Mesenchymal stem cell (in vitro differentiated cells and primary cell): ENCODE results near the gene SLC16A10.

ENCODE experiments used
- DNase-seq: peaks from one replicate; pipeline ENCODE4 v3.0.0-alpha.2; 2013
- H2AFZ ChIP-seq: one replicate; pipeline ENCODE4 v1.6.1; 2013; ENCODE audit warnings: low read depth, mild to moderate bottlenecking, control low read depth, inconsistent platforms, low read length, moderate library complexity
- H2AK5ac ChIP-seq: 2 replicates; pipeline ENCODE4 v1.6.1; 2013; ENCODE audit warnings: low read length, moderate library complexity, mild to moderate bottlenecking, inconsistent platforms; ENCODE audit not compliant: severe bottlenecking
- H2BK120ac ChIP-seq: one replicate; pipeline ENCODE4 v1.6.1; 2013; ENCODE audit warnings: low read depth, mild to moderate bottlenecking, inconsistent platforms, low read length, moderate library complexity
- H2BK12ac ChIP-seq, 2 experiments: one replicate each; pipeline ENCODE4 v1.6.1; 2013; ENCODE audit warnings: inconsistent platforms in 2 of 2, low read length in 2 of 2, mild to moderate bottlenecking in 2 of 2, moderate library complexity in 2 of 2, control low read depth in 1 of 2
- H2BK15ac ChIP-seq: one replicate; pipeline ENCODE4 v1.6.1; 2013; ENCODE audit warnings: mild to moderate bottlenecking, low read depth, inconsistent platforms; ENCODE audit not compliant: poor library complexity, severe bottlenecking
- H2BK5ac ChIP-seq: 2 replicates; pipeline ENCODE4 v1.6.1; 2013; ENCODE audit warnings: low read depth, mild to moderate bottlenecking, low read length, control low read depth, inconsistent platforms; ENCODE audit not compliant: poor library complexity, severe bottlenecking
- H3K14ac ChIP-seq, 2 experiments: one replicate each; pipeline ENCODE4 v1.6.1; 2013; ENCODE audit warnings: inconsistent platforms in 2 of 2, low read length in 2 of 2, control low read depth in 1 of 2, mild to moderate bottlenecking in 1 of 2, moderate library complexity in 1 of 2
- H3K18ac ChIP-seq, 2 experiments: one replicate each; pipeline ENCODE4 v1.6.1; 2013; ENCODE audit warnings: inconsistent platforms in 2 of 2, low read length in 2 of 2, control low read depth in 1 of 2, low read depth in 1 of 2, mild to moderate bottlenecking in 1 of 2
- H3K23ac ChIP-seq, 2 experiments: one replicate each; pipeline ENCODE4 v1.6.1; 2013; ENCODE audit warnings: inconsistent platforms in 2 of 2, low read length in 2 of 2, mild to moderate bottlenecking in 2 of 2, moderate library complexity in 2 of 2, control low read depth in 1 of 2
- H3K27ac ChIP-seq: 2 replicates; pipeline ENCODE4 v1.5.1; 2013; ENCODE audit warnings: mild to moderate bottlenecking, moderate library complexity, low read length, control low read depth, inconsistent platforms; ENCODE audit not compliant: poor library complexity, severe bottlenecking
- H3K27me3 ChIP-seq, 2 experiments: 2 replicates each; pipeline versions ENCODE4 v1.6.1 to v1.7.0; 2013; ENCODE audit warnings: low read length in 2 of 2, mild to moderate bottlenecking in 2 of 2, moderate library complexity in 2 of 2, control low read depth in 1 of 2, inconsistent platforms in 1 of 2; ENCODE audit not compliant: control insufficient read depth in 1 of 2, insufficient read depth in 1 of 2
- H3K36me3 ChIP-seq, 2 experiments: 2 replicates each; pipeline versions ENCODE4 v1.6.1 to v1.7.0; 2013; ENCODE audit warnings: low read length in 2 of 2, control low read depth in 1 of 2, inconsistent platforms in 1 of 2, low read depth in 1 of 2, mild to moderate bottlenecking in 1 of 2; ENCODE audit not compliant: insufficient read depth in 2 of 2, control insufficient read depth in 1 of 2
- H3K4ac ChIP-seq, 2 experiments: one replicate each; pipeline ENCODE4 v1.6.1; 2013; ENCODE audit warnings: inconsistent platforms in 2 of 2, low read length in 2 of 2, mild to moderate bottlenecking in 2 of 2, moderate library complexity in 2 of 2, control low read depth in 1 of 2, low read depth in 1 of 2
- H3K4me1 ChIP-seq: 2 replicates; pipeline ENCODE4 v1.6.1; 2013; ENCODE audit warnings: low read depth, low read length, control low read depth; ENCODE audit not compliant: control insufficient read depth, insufficient read depth
- H3K4me2 ChIP-seq: 2 replicates; pipeline ENCODE4 v1.6.1; 2013; ENCODE audit warnings: low read length, mild to moderate bottlenecking, inconsistent platforms; ENCODE audit not compliant: poor library complexity, severe bottlenecking
- H3K4me3 ChIP-seq, 2 experiments: 2 replicates each; pipeline versions ENCODE4 v1.5.1 to v1.7.0; 2013; ENCODE audit warnings: low read length in 2 of 2, mild to moderate bottlenecking in 2 of 2, control low read depth in 1 of 2, low read depth in 1 of 2; ENCODE audit not compliant: insufficient read depth in 1 of 2
- H3K79me1 ChIP-seq: replicated peaks from 2 replicates; pipeline ENCODE4 v1.6.1; 2013; ENCODE audit warnings: mild to moderate bottlenecking, control low read depth, low read length, inconsistent platforms; ENCODE audit not compliant: poor library complexity, severe bottlenecking
- H3K9ac ChIP-seq: 2 replicates; pipeline ENCODE4 v1.7.0; 2013; ENCODE audit warnings: mild to moderate bottlenecking, low read length, moderate library complexity
- H3K9me3 ChIP-seq: 2 replicates; pipeline ENCODE4 v1.7.0; 2013; ENCODE audit warnings: mild to moderate bottlenecking, low read length; ENCODE audit not compliant: control insufficient read depth
- H4K8ac ChIP-seq: one replicate; pipeline ENCODE4 v1.6.1; 2013; ENCODE audit warnings: inconsistent platforms, mild to moderate bottlenecking, low read length, moderate library complexity
- H4K91ac ChIP-seq: one replicate; pipeline ENCODE4 v1.6.1; 2013; ENCODE audit warnings: mild to moderate bottlenecking, low read length, inconsistent platforms
- WGBS: methylation state at CpG from one replicate; pipeline ENCODE4 v1.1.7; 2013; ENCODE audit warnings: mixed read lengths; 5-methylcytosine and 5-hydroxymethylcytosine counted together

The SLC16A10 gene

GRCh38 chr6:111068866-111069234, 18.5 kb upstream of the SLC16A10 start:
- Histone ChIP-seq H3K27ac (no peak overlapping the region), H3K9ac (no peak overlapping the region), H3K27me3 (peaks cover 5 to 60% of the 10 kb centered on the region in 2 experiments), H2AK5ac (no peak overlapping the region), H2BK12ac (no peak overlapping the region), H4K8ac (no peak overlapping the region), H4K91ac (no peak overlapping the region), H3K18ac (no peak overlapping the region), H3K23ac (no peak overlapping the region), H3K4me1 (no peaks in the 10 kb centered on the region), H2AFZ (no peak overlapping the region), H3K79me1 (no peaks in the 10 kb centered on the region), H3K4me2 (no peak overlapping the region), H2BK5ac (no peak overlapping the region), H2BK15ac (no peak overlapping the region), H3K36me3 (no peaks in the 10 kb centered on the region), H2BK120ac (no peak overlapping the region), H3K4me3 (no peak overlapping the region), H3K4ac (no peak overlapping the region), H3K14ac (no peak overlapping the region), H3K9me3 (no peaks in the 10 kb centered on the region)
- 85% methylated on average over 2 of the region's 2 CpGs for WGBS
- DNase-seq: no peak

- Histone ChIP-seq H2BK15ac (no peak overlapping the region), H3K14ac (no peak overlapping the region), H3K4me3 (no peak overlapping the region), H3K23ac (no peak overlapping the region), H2BK120ac (no peak overlapping the region), H3K4me1 (no peaks in the 10 kb centered on the region), H2AFZ (no peak overlapping the region), H3K18ac (no peak overlapping the region), H2BK12ac (no peak overlapping the region), H3K79me1 (no peaks in the 10 kb centered on the region), H3K4me2 (no peak overlapping the region), H3K9me3 (no peaks in the 10 kb centered on the region), H3K4ac (no peak overlapping the region), H3K27ac (no peak overlapping the region), H2BK5ac (no peak overlapping the region), H3K9ac (no peak overlapping the region), H2AK5ac (no peak overlapping the region), H4K8ac (no peak overlapping the region), H3K27me3 (peaks cover 5 to 65% of the 10 kb centered on the region in 2 experiments), H4K91ac (no peak overlapping the region), H3K36me3 (no peaks in the 10 kb centered on the region)
- 81% methylated on average over 3 of the region's 3 CpGs for WGBS
- DNase-seq: no peak
Observed at GRCh38 chr6:111069382-111070104, 17.8 kb upstream of the SLC16A10 start.

- Histone ChIP-seq H3K23ac (no peak overlapping the region), H3K27ac (no peak overlapping the region), H2AK5ac (no peak overlapping the region), H2BK5ac (no peak overlapping the region), H3K4me2 (no peak overlapping the region), H3K9me3 (no peaks in the 10 kb centered on the region), H3K9ac (no peak overlapping the region), H3K79me1 (no peaks in the 10 kb centered on the region), H2BK12ac (no peak overlapping the region), H3K4me3 (no peak overlapping the region), H2BK15ac (no peak overlapping the region), H2AFZ (no peak overlapping the region), H3K14ac (no peak overlapping the region), H2BK120ac (no peak overlapping the region), H3K18ac (no peak overlapping the region), H3K36me3 (no peaks in the 10 kb centered on the region), H3K4me1 (no peaks in the 10 kb centered on the region), H4K91ac (no peak overlapping the region), H3K4ac (no peak overlapping the region), H3K27me3 (peaks cover 5 to 67% of the 10 kb centered on the region in 2 experiments), H4K8ac (no peak overlapping the region)
- WGBS: 77% methylated on average over 7 of the region's 11 CpGs
- no peak for DNase-seq
Observed at GRCh38 chr6:111070105-111071005, 16.9 kb upstream of the SLC16A10 start.

- no peak overlapping the region for H2BK12ac ChIP-seq
- 84% methylated on average over 2 of the region's 2 CpGs for WGBS
Observed at GRCh38 chr6:111072801-111073360, 14.4 kb upstream of the SLC16A10 start.

More at GRCh38 chr6:111072801-111073360, 14.4 kb upstream of the SLC16A10 start:
- H4K91ac ChIP-seq: no peak overlapping the region
- H2BK15ac ChIP-seq: no peak overlapping the region
- H4K8ac ChIP-seq: no peak overlapping the region
- no peaks in the 10 kb centered on the region for H3K79me1 ChIP-seq
- no peak for DNase-seq
- no peak overlapping the region for H3K18ac ChIP-seq
- H3K9me3 ChIP-seq: no peaks in the 10 kb centered on the region
- no peak overlapping the region for H3K14ac ChIP-seq
- H3K4me2 ChIP-seq: no peak overlapping the region
- no peaks in the 10 kb centered on the region for H3K4me1 ChIP-seq
- no peak overlapping the region for H3K4me3 ChIP-seq
- H3K9ac ChIP-seq: no peak overlapping the region
- H2BK5ac ChIP-seq: no peak overlapping the region
- H3K4ac ChIP-seq: no peak overlapping the region
- H2BK120ac ChIP-seq: no peak overlapping the region
- H3K36me3 ChIP-seq: no peaks in the 10 kb centered on the region
- no peak overlapping the region for H3K27ac ChIP-seq
- H3K23ac ChIP-seq: no peak overlapping the region
- H2AFZ ChIP-seq: no peak overlapping the region
- peaks cover 0 to 47% of the 10 kb centered on the region in 2 experiments for H3K27me3 ChIP-seq
- no peak overlapping the region for H2AK5ac ChIP-seq
